ENCODE measurements around the gene ARHGEF17.

ARHGEF17 gene

GRCh38 chr11:73379189-73379880, 71.3 kb downstream of the ARHGEF17 start:
- DNase-seq (ENCODE audit: extremely low read depth in 1 of 2, low read depth in 1 of 2): no peak

GRCh38 chr11:73380331-73380730, 72.3 kb downstream of the ARHGEF17 start:
- no peak for DNase-seq (ENCODE audit: extremely low read depth in 1 of 2, low read depth in 1 of 2)

GRCh38 chr11:73380897-73381410, 72.9 kb downstream of the ARHGEF17 start:
- DNase-seq (ENCODE audit: extremely low read depth in 1 of 2, low read depth in 1 of 2): no peak

- no peak for DNase-seq (ENCODE audit: extremely low read depth in 1 of 2, low read depth in 1 of 2)
Observed at GRCh38 chr11:73381589-73381988, 73.5 kb downstream of the ARHGEF17 start.

GRCh38 chr11:73382183-73382582, 74.1 kb downstream of the ARHGEF17 start:
- DNase-seq (ENCODE audit: extremely low read depth in 1 of 2, low read depth in 1 of 2): no peak

GRCh38 chr11:73382747-73383146, 74.7 kb downstream of the ARHGEF17 start:
- no peak for DNase-seq (ENCODE audit: extremely low read depth in 1 of 2, low read depth in 1 of 2)

- DNase-seq (ENCODE audit: extremely low read depth in 1 of 2, low read depth in 1 of 2): no peak
Observed at GRCh38 chr11:73383249-73384124, 75.4 kb downstream of the ARHGEF17 start.

GRCh38 chr11:73384125-73384441, 76.0 kb downstream of the ARHGEF17 start:
- DNase-seq (ENCODE audit: extremely low read depth in 1 of 2, low read depth in 1 of 2): no peak

- DNase-seq (ENCODE audit: extremely low read depth in 1 of 2, low read depth in 1 of 2): no peak
Observed at GRCh38 chr11:73384531-73384871, 76.4 kb downstream of the ARHGEF17 start.

GRCh38 chr11:73384872-73385689, 77.0 kb downstream of the ARHGEF17 start:
- DNase-seq (ENCODE audit: extremely low read depth in 1 of 2, low read depth in 1 of 2): no peak

- DNase-seq (ENCODE audit: extremely low read depth in 1 of 2, low read depth in 1 of 2): no peak
Observed at GRCh38 chr11:73386016-73386415, 77.9 kb downstream of the ARHGEF17 start.

- no peak for DNase-seq (ENCODE audit: extremely low read depth in 1 of 2, low read depth in 1 of 2)
Observed at GRCh38 chr11:73386546-73386945, 78.5 kb downstream of the ARHGEF17 start.

- DNase-seq (ENCODE audit: extremely low read depth in 1 of 2, low read depth in 1 of 2): no peak
Observed at GRCh38 chr11:73387594-73388264, 79.7 kb downstream of the ARHGEF17 start.

- DNase-seq (ENCODE audit: extremely low read depth in 1 of 2, low read depth in 1 of 2): no peak
Observed at GRCh38 chr11:73388265-73389133, 80.4 kb downstream of the ARHGEF17 start.

- no peak for DNase-seq (ENCODE audit: extremely low read depth in 1 of 2, low read depth in 1 of 2)
Observed at GRCh38 chr11:73389134-73389525, 81.1 kb downstream of the ARHGEF17 start.

- no peak for DNase-seq (ENCODE audit: extremely low read depth in 1 of 2, low read depth in 1 of 2)
Observed at GRCh38 chr11:73389916-73390315, 81.8 kb downstream of the ARHGEF17 start.

- no peak for DNase-seq (ENCODE audit: extremely low read depth in 1 of 2, low read depth in 1 of 2)
Observed at GRCh38 chr11:73390601-73391565, 82.8 kb downstream of the ARHGEF17 start.

GRCh38 chr11:73391665-73392064, 83.6 kb downstream of the ARHGEF17 start:
- no peak for DNase-seq (ENCODE audit: extremely low read depth in 1 of 2, low read depth in 1 of 2)
